ENCODE data around the gene ATP2C2. TPM values are rescaled to one million over a fixed set of nuclear protein-coding genes. Genes with fewer than 3 reads are reported as not detected.

ATP2C2 gene
- total and polyA plus RNA-seq, 9 of the 15 experiments (the other 6 are each of a cell fraction or from before 2014, with no cell fraction given): 0.75 TPM; not detected in 8

GRCh38 chr16:84504420-84505248 lies 136.3 kb downstream of the ATP2C2 start, which contains the start of gene MEAK7 (continued):
- TF ChIP-seq CGGBP1 (CRISPR knock-in tag; IDR thresholded peaks at IDR 0.05): no peak
- TF ChIP-seq PCBP1 (IDR thresholded peaks at IDR 0.05; ENCODE audit: low read depth, low read length, poor library complexity, severe bottlenecking): peak; percentile 85
- TF ChIP-seq HIVEP1 (CRISPR knock-in tag; IDR thresholded peaks at IDR 0.05): no peak
- no peak for TF ChIP-seq DIDO1 (tag; IDR thresholded peaks at IDR 0.05; ENCODE audit: low read depth)
- no peak for TF ChIP-seq NFXL1 (CRISPR knock-in tag; IDR thresholded peaks at IDR 0.05)
- TF ChIP-seq ZNF3 (CRISPR knock-in tag; IDR thresholded peaks at IDR 0.05): no peak
- peak in 1 of 3 experiments; percentile 79; a peak in 1 of 6 replicates for TF ChIP-seq ZBTB11 (CRISPR knock-in tag; IDR thresholded peaks at IDR 0.05)
- no peak for TF ChIP-seq GTF2B (IDR thresholded peaks at IDR 0.05; ENCODE audit: extremely low read depth, insufficient read length)
- TF ChIP-seq POLR3G (IDR thresholded peaks at IDR 0.05; ENCODE audit: extremely low read depth, insufficient read length, insufficient replicate concordance): no peak
- TF ChIP-seq NFE2L1 (tag; IDR thresholded peaks at IDR 0.05; ENCODE audit: borderline replicate concordance, low read depth): no peak
- TF ChIP-seq ZNF354B (CRISPR knock-in tag; IDR thresholded peaks at IDR 0.05): no peak
- TF ChIP-seq TFAM (CRISPR knock-in tag; conservative IDR thresholded peaks at IDR 0.05): no peak
- no peak for TF ChIP-seq HMG20B (CRISPR knock-in tag; IDR thresholded peaks at IDR 0.05)
- TF ChIP-seq ZNF347 (CRISPR knock-in tag; IDR thresholded peaks at IDR 0.05; ENCODE audit: low read depth): no peak
- TF ChIP-seq NUFIP1 (IDR thresholded peaks at IDR 0.05; ENCODE audit: partially characterized antibody): no peak
- TF ChIP-seq, protein P1, sequence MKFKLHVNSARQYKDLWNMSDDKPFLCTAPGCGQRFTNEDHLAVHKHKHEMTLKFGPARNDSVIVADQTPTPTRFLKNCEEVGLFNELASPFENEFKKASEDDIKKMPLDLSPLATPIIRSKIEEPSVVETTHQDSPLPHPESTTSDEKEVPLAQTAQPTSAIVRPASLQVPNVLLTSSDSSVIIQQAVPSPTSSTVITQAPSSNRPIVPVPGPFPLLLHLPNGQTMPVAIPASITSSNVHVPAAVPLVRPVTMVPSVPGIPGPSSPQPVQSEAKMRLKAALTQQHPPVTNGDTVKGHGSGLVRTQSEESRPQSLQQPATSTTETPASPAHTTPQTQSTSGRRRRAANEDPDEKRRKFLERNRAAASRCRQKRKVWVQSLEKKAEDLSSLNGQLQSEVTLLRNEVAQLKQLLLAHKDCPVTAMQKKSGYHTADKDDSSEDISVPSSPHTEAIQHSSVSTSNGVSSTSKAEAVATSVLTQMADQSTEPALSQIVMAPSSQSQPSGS (CRISPR knock-in tag; IDR thresholded peaks at IDR 0.05): no peak
- no peak for TF ChIP-seq RBM15 (IDR thresholded peaks at IDR 0.05; ENCODE audit: insufficient read depth, low read length)
- TF ChIP-seq CC2D1A (IDR thresholded peaks at IDR 0.05): peak; percentile 68; the same call in 1 of the 2 replicates
- TF ChIP-seq ZNF146 (CRISPR knock-in tag; IDR thresholded peaks at IDR 0.05; ENCODE audit: unreplicated experiment): no peak
- no peak for TF ChIP-seq EWSR1 (IDR thresholded peaks at IDR 0.05; ENCODE audit: borderline replicate concordance, low read depth, partially characterized antibody)
- TF ChIP-seq RFX7 (CRISPR knock-in tag; IDR thresholded peaks at IDR 0.05): no peak
- no peak for TF ChIP-seq YBX1 (IDR thresholded peaks at IDR 0.05)
- TF ChIP-seq RAD21 (CRISPR knock-in tag; conservative IDR thresholded peaks at IDR 0.05 in 1 of 2, IDR thresholded peaks at IDR 0.05 in 1 of 2): no peak

All from K562 (cell line).